ENCODE results near the gene PHOSPHO2. TPM values are rescaled to one million over a fixed set of nuclear protein-coding genes. Genes with fewer than 3 reads are reported as not detected.

Gene PHOSPHO2
- total and polyA plus RNA-seq, 4 donors: 1.4 to 5.3 (median 3.6) TPM

DNA sequence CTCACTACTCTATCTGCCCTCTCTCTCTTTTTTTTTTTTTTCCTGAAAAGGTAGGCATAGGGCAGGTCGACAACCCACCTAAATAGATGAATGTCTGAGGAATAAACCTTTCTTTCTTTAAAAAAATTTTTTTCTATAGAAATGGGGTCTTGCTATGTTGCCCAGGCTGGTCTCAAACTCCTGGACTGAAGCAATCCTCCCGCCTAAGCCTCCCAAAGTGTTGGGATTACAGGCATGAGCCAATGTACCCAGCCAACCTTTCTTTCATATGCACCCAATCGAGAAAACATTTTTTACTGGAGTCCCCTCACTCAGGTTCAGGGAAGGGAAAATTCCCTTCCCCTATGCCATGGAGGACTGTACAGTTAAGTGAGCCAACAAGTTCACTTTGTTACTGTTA is 31.0 kb upstream of the PHOSPHO2 start:
- Histone ChIP-seq H3K36me3 (ENCODE audit: control insufficient read depth in 4 of 4, insufficient read depth in 3 of 4, low read depth in 1 of 4, low read length in 3 of 4) (no peaks in the 10 kb centered on the region), H3K4me1 (ENCODE audit: control insufficient read depth in 4 of 4, insufficient read depth in 4 of 4, low read length in 3 of 4) (no peaks in the 10 kb centered on the region), H3K4me3 (ENCODE audit: low read depth in 1 of 3, low read length in 3 of 3) (no peak overlapping the region), H3K27me3 (ENCODE audit: control insufficient read depth in 4 of 4, insufficient read depth in 4 of 4, low read length in 3 of 4) (no peaks in the 10 kb centered on the region), H3K27ac (ENCODE audit: low read depth in 1 of 2, low read length in 2 of 2) (no peak overlapping the region), H3K9ac (ENCODE audit: low read depth in 1 of 2, low read length in 2 of 2) (no peak overlapping the region), H3K9me3 (ENCODE audit: control insufficient read depth in 4 of 4, low read length in 3 of 4) (no peaks in the 10 kb centered on the region)
- TF ChIP-seq, protein P1, sequence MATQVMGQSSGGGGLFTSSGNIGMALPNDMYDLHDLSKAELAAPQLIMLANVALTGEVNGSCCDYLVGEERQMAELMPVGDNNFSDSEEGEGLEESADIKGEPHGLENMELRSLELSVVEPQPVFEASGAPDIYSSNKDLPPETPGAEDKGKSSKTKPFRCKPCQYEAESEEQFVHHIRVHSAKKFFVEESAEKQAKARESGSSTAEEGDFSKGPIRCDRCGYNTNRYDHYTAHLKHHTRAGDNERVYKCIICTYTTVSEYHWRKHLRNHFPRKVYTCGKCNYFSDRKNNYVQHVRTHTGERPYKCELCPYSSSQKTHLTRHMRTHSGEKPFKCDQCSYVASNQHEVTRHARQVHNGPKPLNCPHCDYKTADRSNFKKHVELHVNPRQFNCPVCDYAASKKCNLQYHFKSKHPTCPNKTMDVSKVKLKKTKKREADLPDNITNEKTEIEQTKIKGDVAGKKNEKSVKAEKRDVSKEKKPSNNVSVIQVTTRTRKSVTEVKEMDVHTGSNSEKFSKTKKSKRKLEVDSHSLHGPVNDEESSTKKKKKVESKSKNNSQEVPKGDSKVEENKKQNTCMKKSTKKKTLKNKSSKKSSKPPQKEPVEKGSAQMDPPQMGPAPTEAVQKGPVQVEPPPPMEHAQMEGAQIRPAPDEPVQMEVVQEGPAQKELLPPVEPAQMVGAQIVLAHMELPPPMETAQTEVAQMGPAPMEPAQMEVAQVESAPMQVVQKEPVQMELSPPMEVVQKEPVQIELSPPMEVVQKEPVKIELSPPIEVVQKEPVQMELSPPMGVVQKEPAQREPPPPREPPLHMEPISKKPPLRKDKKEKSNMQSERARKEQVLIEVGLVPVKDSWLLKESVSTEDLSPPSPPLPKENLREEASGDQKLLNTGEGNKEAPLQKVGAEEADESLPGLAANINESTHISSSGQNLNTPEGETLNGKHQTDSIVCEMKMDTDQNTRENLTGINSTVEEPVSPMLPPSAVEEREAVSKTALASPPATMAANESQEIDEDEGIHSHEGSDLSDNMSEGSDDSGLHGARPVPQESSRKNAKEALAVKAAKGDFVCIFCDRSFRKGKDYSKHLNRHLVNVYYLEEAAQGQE (IDR thresholded peaks at IDR 0.05): no peak
- TF ChIP-seq RXRA (IDR thresholded peaks at IDR 0.05) (no peak), FOXA2 (IDR thresholded peaks at IDR 0.05) (no peak), SP1 (IDR thresholded peaks at IDR 0.05) (no peak), JUND (IDR thresholded peaks at IDR 0.05) (no peak), GABPA (IDR thresholded peaks at IDR 0.05 in 1 of 2, conservative IDR thresholded peaks at IDR 0.05 in 1 of 2) (no peak)
- TF ChIP-seq, protein P2, sequence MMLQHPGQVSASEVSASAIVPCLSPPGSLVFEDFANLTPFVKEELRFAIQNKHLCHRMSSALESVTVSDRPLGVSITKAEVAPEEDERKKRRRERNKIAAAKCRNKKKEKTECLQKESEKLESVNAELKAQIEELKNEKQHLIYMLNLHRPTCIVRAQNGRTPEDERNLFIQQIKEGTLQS (IDR thresholded peaks at IDR 0.05): no peak
- TF ChIP-seq, protein P3, sequence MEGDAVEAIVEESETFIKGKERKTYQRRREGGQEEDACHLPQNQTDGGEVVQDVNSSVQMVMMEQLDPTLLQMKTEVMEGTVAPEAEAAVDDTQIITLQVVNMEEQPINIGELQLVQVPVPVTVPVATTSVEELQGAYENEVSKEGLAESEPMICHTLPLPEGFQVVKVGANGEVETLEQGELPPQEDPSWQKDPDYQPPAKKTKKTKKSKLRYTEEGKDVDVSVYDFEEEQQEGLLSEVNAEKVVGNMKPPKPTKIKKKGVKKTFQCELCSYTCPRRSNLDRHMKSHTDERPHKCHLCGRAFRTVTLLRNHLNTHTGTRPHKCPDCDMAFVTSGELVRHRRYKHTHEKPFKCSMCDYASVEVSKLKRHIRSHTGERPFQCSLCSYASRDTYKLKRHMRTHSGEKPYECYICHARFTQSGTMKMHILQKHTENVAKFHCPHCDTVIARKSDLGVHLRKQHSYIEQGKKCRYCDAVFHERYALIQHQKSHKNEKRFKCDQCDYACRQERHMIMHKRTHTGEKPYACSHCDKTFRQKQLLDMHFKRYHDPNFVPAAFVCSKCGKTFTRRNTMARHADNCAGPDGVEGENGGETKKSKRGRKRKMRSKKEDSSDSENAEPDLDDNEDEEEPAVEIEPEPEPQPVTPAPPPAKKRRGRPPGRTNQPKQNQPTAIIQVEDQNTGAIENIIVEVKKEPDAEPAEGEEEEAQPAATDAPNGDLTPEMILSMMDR (IDR thresholded peaks at IDR 0.05; ENCODE audit: low read depth, low read length, missing input control): no peak
- TF ChIP-seq, protein P4, sequence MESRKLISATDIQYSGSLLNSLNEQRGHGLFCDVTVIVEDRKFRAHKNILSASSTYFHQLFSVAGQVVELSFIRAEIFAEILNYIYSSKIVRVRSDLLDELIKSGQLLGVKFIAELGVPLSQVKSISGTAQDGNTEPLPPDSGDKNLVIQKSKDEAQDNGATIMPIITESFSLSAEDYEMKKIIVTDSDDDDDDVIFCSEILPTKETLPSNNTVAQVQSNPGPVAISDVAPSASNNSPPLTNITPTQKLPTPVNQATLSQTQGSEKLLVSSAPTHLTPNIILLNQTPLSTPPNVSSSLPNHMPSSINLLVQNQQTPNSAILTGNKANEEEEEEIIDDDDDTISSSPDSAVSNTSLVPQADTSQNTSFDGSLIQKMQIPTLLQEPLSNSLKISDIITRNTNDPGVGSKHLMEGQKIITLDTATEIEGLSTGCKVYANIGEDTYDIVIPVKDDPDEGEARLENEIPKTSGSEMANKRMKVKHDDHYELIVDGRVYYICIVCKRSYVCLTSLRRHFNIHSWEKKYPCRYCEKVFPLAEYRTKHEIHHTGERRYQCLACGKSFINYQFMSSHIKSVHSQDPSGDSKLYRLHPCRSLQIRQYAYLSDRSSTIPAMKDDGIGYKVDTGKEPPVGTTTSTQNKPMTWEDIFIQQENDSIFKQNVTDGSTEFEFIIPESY (IDR thresholded peaks at IDR 0.05): no peak
- no peak for DNase-seq (ENCODE audit: low spot score)
- 95% methylated on average over 3 of the region's 3 CpGs for WGBS

DNA sequence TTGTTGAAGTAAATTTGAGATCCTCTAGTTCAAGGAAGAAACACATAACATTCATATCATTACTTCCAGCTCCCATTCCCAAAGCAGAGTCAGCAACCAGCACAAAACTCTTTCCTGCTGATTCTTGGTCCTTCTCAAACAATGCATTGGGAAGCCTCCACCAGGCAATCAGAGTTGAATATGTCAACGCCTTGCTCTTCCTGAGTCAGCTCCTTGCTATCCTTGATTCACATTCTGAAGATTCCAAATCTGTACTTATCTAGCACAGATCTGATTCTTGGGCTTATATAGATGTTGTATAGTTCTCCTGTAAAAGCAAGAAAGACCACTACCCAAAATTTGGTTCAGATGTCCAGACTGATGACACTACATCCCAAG is 29.7 kb upstream of the PHOSPHO2 start:
- no peak overlapping the region for H3K9ac ChIP-seq (ENCODE audit: low read depth in 1 of 2, low read length in 2 of 2)
- WGBS: 84% methylated on average over 1 of the region's 1 CpG
- TF ChIP-seq, protein P2 (IDR thresholded peaks at IDR 0.05): no peak
- TF ChIP-seq, protein P4 (IDR thresholded peaks at IDR 0.05): no peak
- TF ChIP-seq YY1 (IDR thresholded peaks at IDR 0.05) (no peak), GABPA (IDR thresholded peaks at IDR 0.05 in 1 of 2, conservative IDR thresholded peaks at IDR 0.05 in 1 of 2) (no peak), JUND (IDR thresholded peaks at IDR 0.05) (no peak), FOXA2 (IDR thresholded peaks at IDR 0.05) (no peak), HNF4A (conservative IDR thresholded peaks at IDR 0.05) (no peak), RAD21 (IDR thresholded peaks at IDR 0.05) (no peak), HNF4G (IDR thresholded peaks at IDR 0.05) (no peak), TAF1 (conservative IDR thresholded peaks at IDR 0.05) (no peak)
- TF ChIP-seq, protein P5, sequence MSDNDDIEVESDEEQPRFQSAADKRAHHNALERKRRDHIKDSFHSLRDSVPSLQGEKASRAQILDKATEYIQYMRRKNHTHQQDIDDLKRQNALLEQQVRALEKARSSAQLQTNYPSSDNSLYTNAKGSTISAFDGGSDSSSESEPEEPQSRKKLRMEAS (IDR thresholded peaks at IDR 0.05): no peak
- TF ChIP-seq, protein P3 (IDR thresholded peaks at IDR 0.05; ENCODE audit: low read depth, low read length, missing input control): no peak

More for the DNA sequence above, 29.7 kb upstream of the PHOSPHO2 start:
- no peak for DNase-seq (ENCODE audit: low spot score)
- no peaks in the 10 kb centered on the region for H3K4me1 ChIP-seq (ENCODE audit: control insufficient read depth in 4 of 4, insufficient read depth in 4 of 4, low read length in 3 of 4)
- H3K36me3 ChIP-seq (ENCODE audit: control insufficient read depth in 4 of 4, insufficient read depth in 3 of 4, low read depth in 1 of 4, low read length in 3 of 4): no peaks in the 10 kb centered on the region
- no peak overlapping the region for H3K4me3 ChIP-seq (ENCODE audit: low read depth in 1 of 3, low read length in 3 of 3)
- H3K27me3 ChIP-seq (ENCODE audit: control insufficient read depth in 4 of 4, insufficient read depth in 4 of 4, low read length in 3 of 4): no peaks in the 10 kb centered on the region
- H3K27ac ChIP-seq (ENCODE audit: low read depth in 1 of 2, low read length in 2 of 2): no peak overlapping the region
- no peaks in the 10 kb centered on the region for H3K9me3 ChIP-seq (ENCODE audit: control insufficient read depth in 4 of 4, low read length in 3 of 4)
